ENCODE results near the gene IKZF1.

DNA sequence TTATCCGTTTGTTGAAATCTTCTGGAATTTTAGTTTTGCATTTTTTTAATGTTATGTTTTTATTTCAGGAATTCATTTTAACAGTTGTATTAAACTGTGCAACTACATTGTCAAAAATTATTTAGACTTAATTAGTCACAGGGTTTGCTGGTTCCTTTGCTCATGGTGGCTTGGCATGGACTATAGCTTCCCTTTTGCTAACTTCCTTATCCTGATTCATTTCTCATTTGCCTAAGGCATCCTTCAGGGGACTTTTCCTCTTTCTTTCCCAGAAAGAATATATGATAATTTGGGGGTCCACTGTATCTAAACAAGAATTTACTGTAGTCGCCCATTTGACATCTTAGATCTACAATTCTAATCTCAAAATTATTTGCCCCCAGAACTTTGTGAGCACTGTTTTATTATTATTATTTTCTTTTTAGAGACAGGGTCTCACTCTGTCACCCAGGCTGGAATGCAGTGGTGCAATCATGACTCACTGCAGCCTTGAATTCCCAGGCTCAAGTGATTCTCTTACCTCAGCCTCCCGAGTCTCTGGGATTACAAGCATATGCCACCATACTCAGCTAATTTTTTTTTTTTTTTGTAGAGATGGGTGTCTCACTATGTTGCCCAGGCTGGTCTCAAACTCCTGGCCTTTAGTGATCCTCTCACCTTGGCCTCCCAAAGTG is 131.8 kb downstream of the IKZF1 start:
- TF ChIP-seq, protein P1, sequence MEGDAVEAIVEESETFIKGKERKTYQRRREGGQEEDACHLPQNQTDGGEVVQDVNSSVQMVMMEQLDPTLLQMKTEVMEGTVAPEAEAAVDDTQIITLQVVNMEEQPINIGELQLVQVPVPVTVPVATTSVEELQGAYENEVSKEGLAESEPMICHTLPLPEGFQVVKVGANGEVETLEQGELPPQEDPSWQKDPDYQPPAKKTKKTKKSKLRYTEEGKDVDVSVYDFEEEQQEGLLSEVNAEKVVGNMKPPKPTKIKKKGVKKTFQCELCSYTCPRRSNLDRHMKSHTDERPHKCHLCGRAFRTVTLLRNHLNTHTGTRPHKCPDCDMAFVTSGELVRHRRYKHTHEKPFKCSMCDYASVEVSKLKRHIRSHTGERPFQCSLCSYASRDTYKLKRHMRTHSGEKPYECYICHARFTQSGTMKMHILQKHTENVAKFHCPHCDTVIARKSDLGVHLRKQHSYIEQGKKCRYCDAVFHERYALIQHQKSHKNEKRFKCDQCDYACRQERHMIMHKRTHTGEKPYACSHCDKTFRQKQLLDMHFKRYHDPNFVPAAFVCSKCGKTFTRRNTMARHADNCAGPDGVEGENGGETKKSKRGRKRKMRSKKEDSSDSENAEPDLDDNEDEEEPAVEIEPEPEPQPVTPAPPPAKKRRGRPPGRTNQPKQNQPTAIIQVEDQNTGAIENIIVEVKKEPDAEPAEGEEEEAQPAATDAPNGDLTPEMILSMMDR (IDR thresholded peaks at IDR 0.05), result no peak
- no peak for TF ChIP-seq POLR2AphosphoS5 (IDR thresholded peaks at IDR 0.05)
